ENCODE results near the gene STAMBPL1.
A peak's percentile ranks its signal among the peaks of the same experiment; 100 is the strongest.

The STAMBPL1 gene

DNA sequence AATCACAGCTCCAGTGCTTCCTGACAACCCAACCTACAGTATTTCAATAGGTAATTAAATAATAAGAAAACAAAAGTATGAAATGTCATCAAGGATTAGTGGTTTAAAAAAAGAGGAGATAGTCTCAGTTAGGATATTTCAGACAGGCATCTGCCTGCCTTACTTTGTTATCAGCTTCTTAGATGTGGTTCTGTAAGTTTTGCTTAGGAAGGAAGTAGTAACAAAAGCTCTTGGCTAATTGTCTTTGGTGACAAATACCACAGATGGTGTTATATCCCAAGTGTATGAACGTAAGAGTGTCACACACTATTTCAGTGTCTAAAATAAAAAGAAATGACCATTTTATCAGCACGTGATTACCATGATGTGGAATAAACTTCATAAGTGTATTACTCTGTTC, 82.3 kb downstream of the STAMBPL1 start:
- no peaks in the 10 kb centered on the region for H3K9me3 Mint-ChIP-seq
- TF ChIP-seq, protein P1, sequence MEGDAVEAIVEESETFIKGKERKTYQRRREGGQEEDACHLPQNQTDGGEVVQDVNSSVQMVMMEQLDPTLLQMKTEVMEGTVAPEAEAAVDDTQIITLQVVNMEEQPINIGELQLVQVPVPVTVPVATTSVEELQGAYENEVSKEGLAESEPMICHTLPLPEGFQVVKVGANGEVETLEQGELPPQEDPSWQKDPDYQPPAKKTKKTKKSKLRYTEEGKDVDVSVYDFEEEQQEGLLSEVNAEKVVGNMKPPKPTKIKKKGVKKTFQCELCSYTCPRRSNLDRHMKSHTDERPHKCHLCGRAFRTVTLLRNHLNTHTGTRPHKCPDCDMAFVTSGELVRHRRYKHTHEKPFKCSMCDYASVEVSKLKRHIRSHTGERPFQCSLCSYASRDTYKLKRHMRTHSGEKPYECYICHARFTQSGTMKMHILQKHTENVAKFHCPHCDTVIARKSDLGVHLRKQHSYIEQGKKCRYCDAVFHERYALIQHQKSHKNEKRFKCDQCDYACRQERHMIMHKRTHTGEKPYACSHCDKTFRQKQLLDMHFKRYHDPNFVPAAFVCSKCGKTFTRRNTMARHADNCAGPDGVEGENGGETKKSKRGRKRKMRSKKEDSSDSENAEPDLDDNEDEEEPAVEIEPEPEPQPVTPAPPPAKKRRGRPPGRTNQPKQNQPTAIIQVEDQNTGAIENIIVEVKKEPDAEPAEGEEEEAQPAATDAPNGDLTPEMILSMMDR (IDR thresholded peaks at IDR 0.05; ENCODE audit: unreplicated experiment in 3 of 3): no peak

DNA sequence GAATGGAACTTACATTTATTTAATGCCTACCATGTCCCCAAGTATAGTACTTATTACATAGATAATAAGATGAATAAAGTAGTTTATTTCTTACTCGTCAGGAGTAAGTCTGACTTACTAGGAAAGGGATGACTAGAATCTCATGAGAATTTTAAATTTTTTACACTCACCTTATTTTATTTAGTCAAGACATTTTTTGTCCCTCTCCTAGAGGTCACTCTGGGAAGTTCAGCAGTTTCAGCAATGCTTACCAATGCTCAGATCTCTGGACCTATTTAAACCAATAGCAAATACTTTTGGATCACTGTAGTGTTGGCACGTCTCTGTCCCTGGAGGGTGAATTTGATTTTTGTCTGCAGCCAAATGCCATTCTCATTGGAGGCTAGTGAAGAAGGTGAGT, 83.3 kb downstream of the STAMBPL1 start:
- Mint-ChIP-seq H3K4me1 (peaks cover 25% of the 10 kb centered on the region), H3K27ac (no peak overlapping the region), H3K4me3 (no peak overlapping the region), H3K9me3 (no peaks in the 10 kb centered on the region), H3K36me3 (ENCODE audit: low read depth) (no peaks in the 10 kb centered on the region), H3K27me3 (ENCODE audit: low read depth) (no peaks in the 10 kb centered on the region)
- TF ChIP-seq, protein P1 (IDR thresholded peaks at IDR 0.05; ENCODE audit: unreplicated experiment in 3 of 3): no peak

More for the DNA sequence above, 82.3 kb downstream of the STAMBPL1 start:
- no peak overlapping the region for H3K4me3 Mint-ChIP-seq
- peaks cover 23% of the 10 kb centered on the region for H3K4me1 Mint-ChIP-seq
- no peak overlapping the region for H3K27ac Mint-ChIP-seq
- no peaks in the 10 kb centered on the region for H3K36me3 Mint-ChIP-seq (ENCODE audit: low read depth)
- H3K27me3 Mint-ChIP-seq (ENCODE audit: low read depth): peaks cover 4% of the 10 kb centered on the region

DNA sequence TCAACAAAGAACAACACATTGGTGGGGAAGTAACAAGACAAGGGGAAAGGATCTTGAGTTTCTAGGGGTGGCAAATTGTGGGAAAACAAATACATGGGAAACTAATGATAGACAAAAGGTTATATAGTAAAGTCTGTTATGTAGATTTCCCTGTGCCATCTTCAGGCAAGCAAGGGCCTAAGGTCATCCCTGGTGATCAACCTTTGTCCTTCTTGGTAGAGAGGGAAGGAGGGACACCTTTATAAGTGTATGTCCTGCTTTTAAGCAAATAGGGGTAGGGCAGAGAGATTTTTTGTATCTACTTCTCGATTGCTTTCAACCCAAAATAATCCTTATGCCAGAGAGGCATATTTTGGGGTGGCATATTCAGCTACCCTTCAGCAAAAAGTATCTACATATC, 84.3 kb downstream of the STAMBPL1 start:
- Mint-ChIP-seq H3K27me3 (ENCODE audit: low read depth) (no peaks in the 10 kb centered on the region), H3K4me1 (peaks cover 32% of the 10 kb centered on the region), H3K27ac (peak overlapping the region in 1 of 3 experiments; percentile 81), H3K4me3 (no peak overlapping the region), H3K36me3 (ENCODE audit: low read depth) (no peaks in the 10 kb centered on the region), H3K9me3 (no peaks in the 10 kb centered on the region)
- TF ChIP-seq, protein P1 (IDR thresholded peaks at IDR 0.05; ENCODE audit: unreplicated experiment in 3 of 3): no peak

DNA sequence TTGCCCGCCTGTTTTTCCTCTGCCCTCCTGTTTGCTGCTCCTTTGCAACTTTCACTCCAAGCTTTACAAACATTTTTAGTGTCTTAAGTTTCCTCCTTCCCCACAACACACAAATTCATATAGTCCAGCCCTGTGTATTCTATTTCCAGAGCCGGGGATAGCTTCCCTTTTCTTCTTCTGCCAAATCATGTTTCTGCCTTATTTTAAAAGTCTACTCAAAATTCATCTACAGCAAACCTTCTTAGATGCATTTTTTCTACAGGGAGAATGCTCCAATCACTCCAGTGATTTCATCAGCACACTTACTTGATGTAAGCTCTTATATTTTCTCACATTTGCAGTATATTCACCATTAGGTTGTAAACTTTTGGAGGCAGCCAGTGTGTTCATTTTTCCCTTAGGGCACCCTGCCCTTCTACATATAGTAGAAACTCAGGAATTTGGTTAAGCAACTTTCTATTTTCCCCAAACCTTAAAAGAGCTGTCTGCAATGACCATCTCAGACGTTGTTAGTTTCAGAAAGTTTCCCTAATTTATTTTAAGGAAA, 84.9 kb downstream of the STAMBPL1 start:
- Mint-ChIP-seq H3K4me3 (no peak overlapping the region), H3K27ac (peak overlapping the region in 2 of 3 experiments; percentile 69 to 81)

DNA sequence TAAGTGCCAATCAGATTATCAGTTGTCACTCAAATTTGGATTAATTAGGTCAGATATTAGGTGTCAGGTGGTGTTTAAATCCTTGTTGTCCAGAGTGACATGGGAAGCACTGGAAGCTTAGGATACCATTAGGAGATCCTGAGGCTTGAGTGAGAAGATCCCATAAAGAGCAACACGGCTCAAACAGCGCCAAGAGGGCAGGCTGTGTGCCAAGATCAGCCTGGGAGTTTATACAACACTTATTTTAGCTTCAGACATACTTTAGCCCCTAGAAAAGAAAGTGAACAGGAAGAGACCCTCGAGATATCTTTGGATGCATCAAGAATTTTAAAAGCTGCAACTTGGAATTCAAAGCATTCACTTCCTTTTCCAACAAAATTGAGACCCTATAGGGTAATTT, 86.8 kb downstream of the STAMBPL1 start:
- Mint-ChIP-seq H3K27ac (peak overlapping the region in 1 of 3 experiments; percentile 81), H3K36me3 (ENCODE audit: low read depth) (no peaks in the 10 kb centered on the region), H3K4me1 (peaks cover 42% of the 10 kb centered on the region), H3K9me3 (no peaks in the 10 kb centered on the region), H3K27me3 (ENCODE audit: low read depth) (no peaks in the 10 kb centered on the region), H3K4me3 (no peak overlapping the region)
- TF ChIP-seq, protein P1 (IDR thresholded peaks at IDR 0.05; ENCODE audit: unreplicated experiment in 3 of 3): no peak

More for the DNA sequence above, 84.9 kb downstream of the STAMBPL1 start:
- Mint-ChIP-seq H3K27me3 (ENCODE audit: low read depth) (no peaks in the 10 kb centered on the region), H3K4me1 (peaks cover 37% of the 10 kb centered on the region), H3K36me3 (ENCODE audit: low read depth) (no peaks in the 10 kb centered on the region), H3K9me3 (no peaks in the 10 kb centered on the region)
- TF ChIP-seq, protein P1 (IDR thresholded peaks at IDR 0.05; ENCODE audit: unreplicated experiment in 3 of 3): no peak

DNA sequence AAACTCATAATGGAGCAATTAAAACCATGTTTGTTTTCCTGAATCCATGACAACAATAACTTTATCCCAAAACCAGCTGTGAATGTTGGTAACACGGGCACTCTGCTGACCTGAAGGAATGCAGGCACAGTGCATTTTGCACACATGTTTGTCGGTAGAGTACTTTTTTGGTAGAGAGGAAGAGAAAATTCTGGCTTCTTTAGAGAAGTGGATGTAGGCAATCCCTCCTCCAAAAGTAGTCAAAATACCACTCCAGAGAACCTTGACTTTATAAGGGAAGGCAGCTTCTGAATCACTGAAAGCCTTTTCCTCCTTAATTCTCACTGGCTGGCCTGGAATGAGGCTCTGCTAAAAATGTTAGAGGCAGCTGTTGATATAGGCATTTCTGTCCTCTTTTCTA, 88.3 kb downstream of the STAMBPL1 start:
- TF ChIP-seq, protein P1 (IDR thresholded peaks at IDR 0.05; ENCODE audit: unreplicated experiment in 3 of 3): no peak
- peak overlapping the region in 2 of 3 experiments; percentile 30 to 33 for H3K27ac Mint-ChIP-seq
- H3K27me3 Mint-ChIP-seq (ENCODE audit: low read depth): no peaks in the 10 kb centered on the region
- no peaks in the 10 kb centered on the region for H3K9me3 Mint-ChIP-seq
- peaks cover 42% of the 10 kb centered on the region for H3K4me1 Mint-ChIP-seq
- H3K36me3 Mint-ChIP-seq (ENCODE audit: low read depth): no peaks in the 10 kb centered on the region
- no peak overlapping the region for H3K4me3 Mint-ChIP-seq
